CD4-positive, alpha-beta T cell treated with Interleukin-17A for 4 hours (primary cell): ENCODE data around the gene PSMA6.
"Not testable (repeated sequence)": the region's sequence is repeated elsewhere in the genome, so short reads cannot be mapped to it uniquely, and the experiment has no call there.

Source experiments
- DNase-seq: peaks from one replicate; pipeline ENCODE4 v3.0.0-alpha.2; 2020; ENCODE audit warnings: mixed read lengths

PSMA6 gene

GRCh38 chr14:35344107-35344807, 52.1 kb downstream of the PSMA6 start:
- DNase-seq = no peak

DNA sequence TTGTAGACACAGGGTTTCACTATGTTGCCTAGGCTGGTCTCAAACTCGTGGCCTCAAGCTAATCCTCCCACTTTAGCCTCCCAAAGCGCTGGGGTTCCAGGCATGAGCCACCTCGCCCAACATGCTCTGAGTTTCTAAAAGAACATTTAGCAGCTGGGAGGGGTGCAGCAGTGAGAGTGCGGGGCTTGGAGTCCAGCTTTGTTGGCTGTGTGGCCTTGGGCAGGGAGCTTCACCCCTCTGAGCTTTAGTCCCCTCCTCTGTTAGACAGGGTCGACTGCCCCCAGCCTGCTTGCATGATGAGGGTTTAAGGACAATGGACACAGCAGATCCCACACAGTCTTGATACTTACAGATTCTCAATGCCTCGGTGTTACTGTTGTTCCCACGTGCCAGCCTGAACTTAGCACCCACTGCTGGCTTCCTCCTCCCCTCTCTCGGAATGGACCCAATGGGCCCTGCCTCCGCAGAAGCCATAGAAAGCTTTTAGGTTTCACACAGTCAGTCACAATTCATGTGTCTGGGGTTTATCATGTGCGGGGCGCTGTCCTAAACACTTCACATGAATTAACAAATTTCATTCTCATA, 54.6 kb downstream of the PSMA6 start:
- DNase-seq = no peak

GRCh38 chr14:35347323-35348043, 55.3 kb downstream of the PSMA6 start:
- no peak for DNase-seq

- not testable (repeated sequence) for DNase-seq
These were observed 55.8 kb downstream of the PSMA6 start for GRCh38 chr14:35348044-35348380.

GRCh38 chr14:35349496-35350365, 57.5 kb downstream of the PSMA6 start:
- no peak for DNase-seq

GRCh38 chr14:35351497-35351896, 59.3 kb downstream of the PSMA6 start:
- DNase-seq = no peak

DNA sequence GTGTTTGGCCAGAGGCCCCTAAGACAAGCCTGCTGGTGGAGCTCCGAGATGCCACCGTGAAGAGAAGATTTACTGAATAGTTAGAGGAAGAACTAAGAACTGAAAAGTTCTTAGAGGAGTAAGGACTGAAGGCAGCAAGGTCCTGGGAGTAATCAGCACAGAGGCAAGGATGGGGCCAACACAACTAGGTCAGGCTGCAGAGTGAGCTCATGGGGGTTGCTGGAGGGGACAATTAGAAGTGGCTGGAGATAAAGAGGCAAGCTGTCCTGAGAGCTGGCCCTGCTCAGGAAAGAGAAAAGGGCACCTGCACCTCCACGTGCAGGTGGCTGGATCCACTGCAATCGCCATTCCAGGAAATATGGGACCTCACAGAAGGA, 59.7 kb downstream of the PSMA6 start:
- DNase-seq = no peak

- DNase-seq = no peak
These were observed 60.4 kb downstream of the PSMA6 start for GRCh38 chr14:35352274-35353233.

DNA sequence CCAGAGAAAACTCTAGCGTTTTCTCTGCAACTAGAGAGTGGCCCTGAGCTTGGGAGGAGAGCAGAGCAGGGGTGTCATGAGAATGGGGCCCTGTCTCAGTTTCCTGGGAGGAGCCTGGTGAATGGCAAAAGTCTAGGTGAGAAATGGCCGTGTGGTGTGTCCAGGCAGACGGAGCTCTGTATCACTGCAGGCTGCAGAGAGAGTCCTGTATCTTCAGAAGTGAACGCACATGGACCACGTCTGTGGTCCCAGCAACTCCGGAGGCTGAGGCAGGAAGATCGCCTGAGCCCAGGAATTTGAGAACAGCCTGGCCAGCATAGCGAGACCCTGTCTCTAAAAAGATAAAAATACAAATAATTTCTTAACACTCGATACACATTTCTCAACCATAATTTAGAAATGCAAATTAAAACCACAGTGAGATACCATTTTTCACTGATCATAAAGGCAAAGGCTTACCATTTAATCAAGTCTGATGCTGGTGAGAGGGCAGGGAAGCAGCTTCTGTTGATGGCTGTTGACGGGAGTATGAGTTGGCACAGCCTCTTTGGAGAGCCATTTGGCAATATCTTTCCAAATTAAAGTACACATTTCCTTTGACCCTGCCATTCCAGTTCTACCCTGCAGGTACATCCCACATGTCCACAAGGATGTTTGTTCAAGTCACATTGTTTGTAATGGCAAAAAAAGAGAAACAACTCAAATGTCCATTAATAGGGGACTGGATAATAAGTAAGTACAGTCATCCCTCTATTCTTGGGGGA, 61.4 kb downstream of the PSMA6 start:
- no peak for DNase-seq

- not testable (repeated sequence) for DNase-seq
These were observed 63.1 kb downstream of the PSMA6 start for GRCh38 chr14:35355235-35355634.

- DNase-seq = no peak
These were observed 64.0 kb downstream of the PSMA6 start for GRCh38 chr14:35355981-35356841.

GRCh38 chr14:35359655-35360054, 67.5 kb downstream of the PSMA6 start:
- not testable (repeated sequence) for DNase-seq

DNA sequence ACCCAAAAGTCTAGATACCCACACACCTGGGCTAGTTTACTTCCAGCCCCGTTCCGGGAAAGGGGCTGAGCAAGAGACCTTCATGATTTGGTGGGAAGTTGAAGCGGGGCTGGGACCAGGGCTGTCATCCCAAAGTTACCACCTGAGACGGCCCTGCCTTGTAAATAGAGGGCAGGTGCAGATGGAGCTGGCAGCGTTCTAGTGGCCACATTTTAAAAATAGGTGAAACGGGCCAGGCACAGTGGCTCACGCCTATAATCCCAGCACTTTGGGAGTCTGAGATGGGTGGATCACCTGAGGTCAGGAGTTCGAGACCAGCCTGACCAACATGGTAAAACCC, 68.9 kb downstream of the PSMA6 start:
- no peak for DNase-seq

DNA sequence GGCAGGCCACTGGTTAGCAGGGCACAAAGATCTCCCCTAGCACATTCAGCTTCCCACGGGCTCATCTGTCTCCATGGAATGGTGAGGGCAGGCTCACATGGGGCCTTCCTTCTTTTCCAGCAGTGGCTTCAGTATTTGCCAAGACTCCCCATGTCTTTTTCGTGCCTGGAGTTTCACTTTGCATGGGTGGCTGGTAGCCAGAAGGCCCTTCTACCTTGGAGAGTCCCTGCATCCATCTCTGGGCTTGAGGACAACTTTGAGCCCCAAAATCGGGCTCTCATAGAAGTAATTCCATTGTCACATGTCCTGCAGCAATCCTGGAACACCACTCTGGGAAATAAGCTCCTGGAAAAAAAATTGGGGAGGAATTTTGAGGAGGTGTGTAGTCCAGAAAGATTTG, 70.3 kb downstream of the PSMA6 start:
- DNase-seq = no peak

GRCh38 chr14:35362911-35363374, 70.8 kb downstream of the PSMA6 start:
- DNase-seq = no peak

- peak; percentile 57 for DNase-seq
These were observed 73.2 kb downstream of the PSMA6 start for GRCh38 chr14:35365130-35366055.

DNA sequence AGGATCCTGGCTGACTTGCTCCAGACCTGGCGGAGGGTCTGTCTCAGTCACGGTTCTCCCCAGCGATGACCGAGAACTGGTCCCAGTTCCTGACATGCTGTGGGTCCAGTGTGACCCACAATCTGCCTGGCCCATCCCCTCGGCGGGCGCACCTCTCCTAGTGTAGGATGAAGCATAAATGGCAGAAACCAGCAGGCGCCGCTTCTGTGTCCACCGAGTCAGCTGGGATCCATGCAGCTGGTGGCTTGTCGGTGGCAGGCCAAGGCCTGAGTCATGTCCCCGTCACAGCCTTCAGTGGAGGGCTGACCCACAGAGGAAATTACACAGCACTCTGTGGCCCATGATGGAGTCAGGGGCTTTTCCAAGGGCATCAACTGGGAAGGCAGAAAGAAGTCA, 73.9 kb downstream of the PSMA6 start:
- no peak for DNase-seq

DNA sequence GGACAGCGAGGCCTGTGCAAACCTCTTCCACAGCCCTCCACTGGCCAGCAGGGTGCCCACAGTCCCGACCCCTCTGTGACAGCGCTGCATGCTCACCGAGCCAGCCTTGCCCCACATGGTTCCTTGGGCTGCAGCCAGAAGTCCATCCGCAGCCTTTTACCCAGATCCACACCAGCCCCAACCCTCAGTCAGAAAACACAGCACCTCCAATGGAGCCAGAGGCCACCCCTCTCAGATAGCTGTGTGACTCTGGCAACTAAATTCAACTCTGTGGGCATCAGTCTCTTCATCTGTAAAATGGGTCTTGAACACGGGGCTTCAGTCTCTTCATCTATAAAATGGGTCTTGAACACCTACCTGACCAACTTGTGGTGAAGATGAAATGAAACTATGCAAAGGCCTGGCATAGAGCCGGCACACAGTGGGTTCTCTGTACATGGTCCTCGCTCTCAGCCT, 74.4 kb downstream of the PSMA6 start:
- no peak for DNase-seq

GRCh38 chr14:35367056-35367372, 74.8 kb downstream of the PSMA6 start:
- DNase-seq = no peak
